Naive thymus-derived CD4-positive, alpha-beta T cell (primary cell): ENCODE results near the gene IFT122. TPM values are rescaled to one million over a fixed set of nuclear protein-coding genes. Genes with fewer than 3 reads are reported as not detected.

Experiments
- ATAC-seq: fragments of 150-1000 bp; cut with Tn5 transposase; 2 replicates; pipeline ENCODE4 v1.10.0; 2021; ENCODE audit warnings: mild to moderate bottlenecking, moderate library complexity
- CTCF ChIA-PET: fragments of 350-600 bp; sonication (Branson Sonifier 250); formaldehyde crosslinking; loops from one replicate; lab custom pipeline; 2021; ENCODE audit warnings: antibody characterized with exemption; lab: Charles Lee
- POLR2A ChIA-PET: fragments of 350-600 bp; sonication (Branson Sonifier 250); formaldehyde crosslinking; loops from one replicate; lab custom pipeline; 2021; ENCODE audit warnings: antibody characterized with exemption, inconsistent platforms; lab: Charles Lee
- DNase-seq, 9 donors: peaks; one replicate each; pipeline versions ENCODE4 v3.0.0 to v3.0.0-alpha.2; 2020 to 2022; ENCODE audit warnings: mixed read lengths in 1 of 9
- H3K27ac ChIP-seq: one replicate; pipeline ENCODE4 v1.7.0; 2013; ENCODE audit warnings: mild to moderate bottlenecking, low read depth, low read length, moderate library complexity
- H3K27me3 ChIP-seq, 2 donors: one replicate each; pipeline ENCODE4 v1.7.0; 2013; ENCODE audit warnings: low read length in 2 of 2, mild to moderate bottlenecking in 2 of 2, moderate library complexity in 2 of 2; ENCODE audit not compliant: control insufficient read depth in 2 of 2, insufficient read depth in 2 of 2
- H3K36me3 ChIP-seq, 3 experiments: 1 replicate in 2 of 3; 2 replicates in 1 of 3; pipeline ENCODE4 v1.7.0; 2013; ENCODE audit warnings: low read length in 3 of 3, mild to moderate bottlenecking in 3 of 3, moderate library complexity in 1 of 3; ENCODE audit not compliant: insufficient read depth in 3 of 3, control insufficient read depth in 2 of 3
- H3K4me1 ChIP-seq, 2 donors: one replicate each; pipeline ENCODE4 v1.7.0; 2013; ENCODE audit warnings: low read length in 2 of 2, mild to moderate bottlenecking in 2 of 2, moderate library complexity in 1 of 2; ENCODE audit not compliant: control insufficient read depth in 2 of 2, insufficient read depth in 2 of 2
- H3K4me3 ChIP-seq: 2 replicates; pipeline ENCODE4 v1.7.0; 2013; ENCODE audit warnings: mild to moderate bottlenecking, low read length
- H3K9me3 ChIP-seq, 3 experiments: 1 replicate in 2 of 3; 2 replicates in 1 of 3; pipeline ENCODE4 v1.7.0; 2013; ENCODE audit warnings: low read length in 3 of 3; ENCODE audit not compliant: control insufficient read depth in 2 of 3
- H3K27ac Mint-ChIP-seq, 9 donors: one replicate each; pipeline ENCODE4 v1.8.0; 2020 to 2022; ENCODE audit warnings: mixed read lengths in 9 of 9, mild to moderate bottlenecking in 8 of 9, moderate library complexity in 5 of 9, inconsistent platforms in 2 of 9
- H3K27me3 Mint-ChIP-seq, 5 donors: one replicate each; pipeline ENCODE4 v1.8.0; 2021 to 2022; ENCODE audit warnings: mixed read lengths in 5 of 5, mild to moderate bottlenecking in 1 of 5
- H3K36me3 Mint-ChIP-seq, 5 donors: one replicate each; pipeline ENCODE4 v1.8.0; 2020 to 2022; ENCODE audit warnings: mixed read lengths in 5 of 5, mild to moderate bottlenecking in 3 of 5, inconsistent platforms in 1 of 5
- H3K4me1 Mint-ChIP-seq, 7 donors: one replicate each; pipeline ENCODE4 v1.8.0; 2020 to 2022; ENCODE audit warnings: mixed read lengths in 7 of 7, mild to moderate bottlenecking in 3 of 7, inconsistent platforms in 1 of 7
- H3K4me3 Mint-ChIP-seq, 10 donors: one replicate each; pipeline ENCODE4 v1.8.0; 2020 to 2022; ENCODE audit warnings: mild to moderate bottlenecking in 10 of 10, mixed read lengths in 10 of 10, moderate library complexity in 6 of 10, inconsistent platforms in 2 of 10
- H3K9me3 Mint-ChIP-seq, 11 donors: one replicate each; pipeline ENCODE4 v1.8.0; 2020 to 2022; ENCODE audit warnings: mixed read lengths in 11 of 11, mild to moderate bottlenecking in 4 of 11, inconsistent platforms in 1 of 11, moderate library complexity in 1 of 11
- intact Hi-C, 2 donors: fragments of 100-400 bp; cut with micrococcal nuclease; formaldehyde crosslinking; loops; one replicate each; pipeline ENCODE4 v1.15.1; 2023
- polyA plus RNA-seq, 2 donors: library from polyadenylated mRNA; unstranded; fragments of 300-500 nt; fragmentation: Illumina TruSeq; gene quantifications; one replicate each; pipeline ENCODE4 v1.2.3, GENCODE V29; 2021
- total RNA-seq, 6 experiments: library from RNA in 5 of 6; stranded (reverse) in 5 of 6; gene quantifications; 1 replicate in 5 of 6; 2 replicates in 1 of 6; pipeline ENCODE4 v1.2.3 and lab custom pipeline; 2021 to 2026

IFT122 gene
- total and polyA plus RNA-seq, 7 experiments from 2014 or later, result 3.3 to 25.2 (median 17.7) TPM

- Histone ChIP-seq H3K27me3 (no peaks in the 10 kb centered on the region), H3K9me3 (no peaks in the 10 kb centered on the region), H3K36me3 (peaks cover 4 to 57% (median 20%) of the 10 kb centered on the region in 3 experiments), H3K4me3 (no peak overlapping the region), H3K4me1 (peaks cover 0 to 20% of the 10 kb centered on the region in 2 donors), H3K27ac (no peak overlapping the region)
- H3K27me3 Mint-ChIP-seq, result peaks cover 0 to 13% (median 0%) of the 10 kb centered on the region in 5 donors
- H3K4me1 Mint-ChIP-seq, result peaks cover 32 to 59% (median 51%) of the 10 kb centered on the region in 7 donors
- DNase-seq (no peak), ATAC-seq (no peak)
- H3K27ac Mint-ChIP-seq, result peak overlapping the region in 1 of 9 donors; percentile 72
- POLR2A ChIA-PET, result interaction anchor here (1.4 to 6.9 kb wide), 2 partner anchors 8 to 11 kb away, joined by 3 to 66 read pairs; partner anchors contain the start of genes IFT122 and MBD4
- CTCF ChIA-PET, result no interaction called here
- no peak overlapping the region for H3K4me3 Mint-ChIP-seq
- H3K36me3 Mint-ChIP-seq, result peaks cover 0 to 33% (median 25%) of the 10 kb centered on the region in 5 donors
- intact Hi-C loops, result loop anchor here in 1 of 2 donors (10.0 kb wide), 1 partner anchor 1837 kb away; the partner anchor contains the start of genes MCM2 and TPRA1
- no peaks in the 10 kb centered on the region for H3K9me3 Mint-ChIP-seq
Measured at GRCh38 chr3:129432036-129432435, 8.0 kb upstream of the IFT122 start.

GRCh38 chr3:129432671-129433070 lies 7.4 kb upstream of the IFT122 start:
- no peak overlapping the region for H3K4me3 Mint-ChIP-seq
- H3K9me3 ChIP-seq, result no peaks in the 10 kb centered on the region
- no peak overlapping the region for H3K4me3 ChIP-seq
- H3K4me1 ChIP-seq, result peaks cover 0 to 19% of the 10 kb centered on the region in 2 donors
- no peak overlapping the region for H3K27ac Mint-ChIP-seq
- ATAC-seq (no peak), DNase-seq (no peak)
- CTCF ChIA-PET, result no interaction called here
- peaks cover 4 to 62% (median 20%) of the 10 kb centered on the region in 3 experiments for H3K36me3 ChIP-seq
- POLR2A ChIA-PET, result interaction anchor here (0.7 to 1.4 kb wide), 2 partner anchors 10 to 237 kb away, joined by 3 read pairs; no protein-coding TSS in a partner anchor
- no peak overlapping the region for H3K27ac ChIP-seq
- peaks cover 2 to 35% (median 26%) of the 10 kb centered on the region in 5 donors for H3K36me3 Mint-ChIP-seq
- peaks cover 32 to 61% (median 54%) of the 10 kb centered on the region in 7 donors for H3K4me1 Mint-ChIP-seq
- intact Hi-C loops, result loop anchor here in 1 of 2 donors (10.0 kb wide), 1 partner anchor 1838 kb away; the partner anchor contains the start of genes MCM2 and TPRA1
- H3K27me3 ChIP-seq, result no peaks in the 10 kb centered on the region
- H3K27me3 Mint-ChIP-seq, result peaks cover 0 to 7% (median 0%) of the 10 kb centered on the region in 5 donors
- no peaks in the 10 kb centered on the region for H3K9me3 Mint-ChIP-seq

- POLR2A ChIA-PET, result interaction anchor here (0.7 kb wide), 1 partner anchor 238 kb away, joined by 3 read pairs; no protein-coding TSS in a partner anchor
- Histone ChIP-seq H3K4me3 (no peak overlapping the region), H3K27me3 (no peaks in the 10 kb centered on the region), H3K9me3 (no peaks in the 10 kb centered on the region), H3K27ac (no peak overlapping the region), H3K36me3 (peaks cover 4 to 66% (median 20%) of the 10 kb centered on the region in 3 experiments), H3K4me1 (peaks cover 2 to 19% of the 10 kb centered on the region in 2 donors)
- Mint-ChIP-seq H3K36me3 (peaks cover 5 to 39% (median 30%) of the 10 kb centered on the region in 5 donors), H3K4me3 (no peak overlapping the region), H3K27ac (peak overlapping the region in 2 of 9 donors; percentile 21 to 48), H3K4me1 (peaks cover 28 to 62% (median 54%) of the 10 kb centered on the region in 7 donors), H3K27me3 (no peaks in the 10 kb centered on the region), H3K9me3 (no peaks in the 10 kb centered on the region)
- DNase-seq (no peak), ATAC-seq (no peak)
- intact Hi-C loops, result loop anchor here in 1 of 2 donors (10.0 kb wide), 1 partner anchor 1839 kb away; the partner anchor contains the start of genes MCM2 and TPRA1
- CTCF ChIA-PET, result no interaction called here
Measured at GRCh38 chr3:129433565-129433964, 6.5 kb upstream of the IFT122 start.

- DNase-seq (no peak), ATAC-seq (no peak)
- Histone ChIP-seq H3K4me1 (peaks cover 8 to 15% of the 10 kb centered on the region in 2 donors), H3K36me3 (peaks cover 4 to 66% (median 17%) of the 10 kb centered on the region in 3 experiments), H3K27ac (no peak overlapping the region), H3K4me3 (no peak overlapping the region), H3K9me3 (no peaks in the 10 kb centered on the region), H3K27me3 (no peaks in the 10 kb centered on the region)
- POLR2A ChIA-PET, result no interaction called here
- intact Hi-C loops, result loop anchor here in 1 of 2 donors (10.0 kb wide), 1 partner anchor 1839 kb away; the partner anchor contains the start of genes MCM2 and TPRA1
- Mint-ChIP-seq H3K9me3 (no peaks in the 10 kb centered on the region), H3K4me1 (peaks cover 28 to 60% (median 50%) of the 10 kb centered on the region in 7 donors), H3K4me3 (peak overlapping the region in 1 of 10 donors; percentile 24), H3K27ac (peak overlapping the region in 4 of 9 donors; percentile 3 to 48 (median 18)), H3K36me3 (peaks cover 5 to 39% (median 30%) of the 10 kb centered on the region in 5 donors), H3K27me3 (no peaks in the 10 kb centered on the region)
- CTCF ChIA-PET, result interaction anchor here (0.6 kb wide), 1 partner anchor 1171 kb away, joined by 3 read pairs; no protein-coding TSS in a partner anchor
Measured at GRCh38 chr3:129434140-129434539, 5.9 kb upstream of the IFT122 start.

- peak overlapping the region in 4 of 10 donors; percentile 10 to 39 (median 34) for H3K4me3 Mint-ChIP-seq
- H3K27ac Mint-ChIP-seq, result peak overlapping the region in 3 of 9 donors; percentile 0 to 51 (median 0)
- Histone ChIP-seq H3K36me3 (peaks cover 4 to 65% (median 17%) of the 10 kb centered on the region in 3 experiments), H3K4me3 (no peak overlapping the region), H3K27ac (peak overlapping the region; percentile 6), H3K4me1 (peaks cover 10 to 15% of the 10 kb centered on the region in 2 donors), H3K27me3 (no peaks in the 10 kb centered on the region), H3K9me3 (no peaks in the 10 kb centered on the region)
- peaks cover 5 to 39% (median 29%) of the 10 kb centered on the region in 5 donors for H3K36me3 Mint-ChIP-seq
- CTCF ChIA-PET, result no interaction called here
- H3K27me3 Mint-ChIP-seq, result no peaks in the 10 kb centered on the region
- intact Hi-C loops, result loop anchor here in 1 of 2 donors (10.0 kb wide), 1 partner anchor 1841 kb away; the partner anchor contains the start of genes MCM2 and TPRA1
- peaks cover 0 to 4% (median 0%) of the 10 kb centered on the region in 11 donors for H3K9me3 Mint-ChIP-seq
- peaks cover 30 to 63% (median 57%) of the 10 kb centered on the region in 7 donors for H3K4me1 Mint-ChIP-seq
- ATAC-seq, result no peak
- no peak for DNase-seq
- POLR2A ChIA-PET, result interaction anchor here (0.6 to 1.1 kb wide), 4 partner anchors 15 to 185 kb away, joined by 3 to 4 read pairs (median 3); no protein-coding TSS in a partner anchor
Measured at GRCh38 chr3:129435367-129435766, 4.7 kb upstream of the IFT122 start.

GRCh38 chr3:129439226-129439816 lies 703 bp upstream of the IFT122 start:
- H3K4me1 ChIP-seq, result peaks cover 19 to 38% of the 10 kb centered on the region in 2 donors
- intact Hi-C loops, result loop anchor here in 1 of 2 donors (10.0 kb wide), 1 partner anchor 1845 kb away; the partner anchor contains the start of genes MCM2 and TPRA1
- H3K36me3 ChIP-seq, result peaks cover 0 to 32% (median 0%) of the 10 kb centered on the region in 3 experiments
- H3K27ac ChIP-seq, result peak overlapping the region; percentile 81
- peak overlapping the region; percentile 99 for H3K4me3 ChIP-seq
- Mint-ChIP-seq H3K27me3 (no peaks in the 10 kb centered on the region), H3K36me3 (peaks cover 5 to 24% (median 18%) of the 10 kb centered on the region in 5 donors), H3K4me3 (peak overlapping the region; percentile 85 to 98 (median 94)), H3K9me3 (peaks cover 0 to 4% (median 0%) of the 10 kb centered on the region in 11 donors), H3K4me1 (peaks cover 54 to 95% (median 80%) of the 10 kb centered on the region in 7 donors), H3K27ac (peak overlapping the region; percentile 93 to 99 (median 97))
- no peaks in the 10 kb centered on the region for H3K27me3 ChIP-seq
- peak in 4 of 9 donors; percentile 31 to 57 (median 45) for DNase-seq
- no peak for ATAC-seq
- CTCF ChIA-PET, result interaction anchor here (0.7 to 1.3 kb wide), 4 partner anchors 15 to 183 kb away, joined by 3 to 4 read pairs (median 3); no protein-coding TSS in a partner anchor
- H3K9me3 ChIP-seq, result no peaks in the 10 kb centered on the region
- POLR2A ChIA-PET, result interaction anchor here (0.6 to 5.1 kb wide), 19 partner anchors 11 to 832 kb away, joined by 3 to 66 read pairs (median 5); partner anchors contain the start of genes EFCAB12 and TMCC1
